Measurements from ENCODE around the gene FOXP1.

DNA sequence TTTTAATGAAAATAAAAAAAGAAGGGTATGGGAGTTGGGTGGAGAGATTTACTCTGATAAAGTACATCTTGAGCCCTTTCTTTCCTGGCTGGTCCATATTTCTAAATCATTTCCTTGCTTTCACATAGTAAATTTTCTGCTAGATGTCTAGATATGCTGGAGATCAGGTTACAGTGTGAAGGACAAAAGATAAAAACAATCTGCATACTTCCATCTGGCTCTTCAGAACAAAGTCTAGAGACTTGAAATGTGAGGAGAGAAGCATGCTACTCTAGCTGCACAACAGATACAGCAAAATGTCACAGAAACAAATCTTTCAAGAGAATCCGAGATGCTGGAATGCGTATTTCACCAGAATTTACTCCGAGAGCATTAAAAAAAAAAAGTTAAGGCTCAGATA is 42.2 kb downstream of the FOXP1 start:
- TF ChIP-seq, protein P1, sequence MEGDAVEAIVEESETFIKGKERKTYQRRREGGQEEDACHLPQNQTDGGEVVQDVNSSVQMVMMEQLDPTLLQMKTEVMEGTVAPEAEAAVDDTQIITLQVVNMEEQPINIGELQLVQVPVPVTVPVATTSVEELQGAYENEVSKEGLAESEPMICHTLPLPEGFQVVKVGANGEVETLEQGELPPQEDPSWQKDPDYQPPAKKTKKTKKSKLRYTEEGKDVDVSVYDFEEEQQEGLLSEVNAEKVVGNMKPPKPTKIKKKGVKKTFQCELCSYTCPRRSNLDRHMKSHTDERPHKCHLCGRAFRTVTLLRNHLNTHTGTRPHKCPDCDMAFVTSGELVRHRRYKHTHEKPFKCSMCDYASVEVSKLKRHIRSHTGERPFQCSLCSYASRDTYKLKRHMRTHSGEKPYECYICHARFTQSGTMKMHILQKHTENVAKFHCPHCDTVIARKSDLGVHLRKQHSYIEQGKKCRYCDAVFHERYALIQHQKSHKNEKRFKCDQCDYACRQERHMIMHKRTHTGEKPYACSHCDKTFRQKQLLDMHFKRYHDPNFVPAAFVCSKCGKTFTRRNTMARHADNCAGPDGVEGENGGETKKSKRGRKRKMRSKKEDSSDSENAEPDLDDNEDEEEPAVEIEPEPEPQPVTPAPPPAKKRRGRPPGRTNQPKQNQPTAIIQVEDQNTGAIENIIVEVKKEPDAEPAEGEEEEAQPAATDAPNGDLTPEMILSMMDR (IDR thresholded peaks at IDR 0.05), result no peak
- TF ChIP-seq POLR2A (IDR thresholded peaks at IDR 0.05; ENCODE audit: low read depth) (no peak), POLR2AphosphoS5 (IDR thresholded peaks at IDR 0.05) (no peak)

Measured in esophagus muscularis mucosa (tissue), 3 donors.